ENCODE results near the gene PSMB3.

Gene PSMB3

DNA sequence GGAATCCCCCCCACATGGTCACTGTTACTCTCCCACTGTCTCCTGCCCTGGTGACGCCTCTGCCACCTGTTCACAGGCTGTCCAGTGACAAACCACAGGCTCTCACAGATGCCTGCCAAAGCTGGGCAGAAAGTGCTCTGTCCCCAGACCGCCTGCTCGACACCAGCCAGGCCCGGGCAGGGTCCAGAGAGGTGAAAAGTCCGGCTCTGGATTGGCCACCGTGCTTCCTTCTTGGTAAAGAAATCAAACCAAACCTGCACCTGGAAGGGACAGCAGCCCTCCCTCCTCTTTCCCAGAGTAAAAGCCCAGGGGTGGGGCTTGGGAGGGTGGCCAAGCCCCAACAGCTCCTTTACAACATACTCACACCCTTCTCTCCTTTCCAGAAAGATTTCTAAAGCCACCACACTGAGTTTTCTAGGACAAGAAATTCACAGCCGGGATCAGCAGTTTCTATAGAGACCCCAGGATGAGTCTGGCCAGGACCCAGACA lies 10.6 kb upstream of the PSMB3 start:
- no peak for TF ChIP-seq CTCF (IDR thresholded peaks at IDR 0.05; ENCODE audit: low read depth, low read length)
- Histone ChIP-seq H3K36me3 (peaks cover 34% of the 10 kb centered on the region), H3K27me3 (ENCODE audit: insufficient read depth, low read depth, severe bottlenecking) (no peaks in the 10 kb centered on the region), H3K9me3 (ENCODE audit: severe bottlenecking) (no peaks in the 10 kb centered on the region), H3K4me3 (ENCODE audit: low read depth, low read length) (no peak overlapping the region), H3K27ac (no peak overlapping the region)
- DNase-seq, result no peak

DNA sequence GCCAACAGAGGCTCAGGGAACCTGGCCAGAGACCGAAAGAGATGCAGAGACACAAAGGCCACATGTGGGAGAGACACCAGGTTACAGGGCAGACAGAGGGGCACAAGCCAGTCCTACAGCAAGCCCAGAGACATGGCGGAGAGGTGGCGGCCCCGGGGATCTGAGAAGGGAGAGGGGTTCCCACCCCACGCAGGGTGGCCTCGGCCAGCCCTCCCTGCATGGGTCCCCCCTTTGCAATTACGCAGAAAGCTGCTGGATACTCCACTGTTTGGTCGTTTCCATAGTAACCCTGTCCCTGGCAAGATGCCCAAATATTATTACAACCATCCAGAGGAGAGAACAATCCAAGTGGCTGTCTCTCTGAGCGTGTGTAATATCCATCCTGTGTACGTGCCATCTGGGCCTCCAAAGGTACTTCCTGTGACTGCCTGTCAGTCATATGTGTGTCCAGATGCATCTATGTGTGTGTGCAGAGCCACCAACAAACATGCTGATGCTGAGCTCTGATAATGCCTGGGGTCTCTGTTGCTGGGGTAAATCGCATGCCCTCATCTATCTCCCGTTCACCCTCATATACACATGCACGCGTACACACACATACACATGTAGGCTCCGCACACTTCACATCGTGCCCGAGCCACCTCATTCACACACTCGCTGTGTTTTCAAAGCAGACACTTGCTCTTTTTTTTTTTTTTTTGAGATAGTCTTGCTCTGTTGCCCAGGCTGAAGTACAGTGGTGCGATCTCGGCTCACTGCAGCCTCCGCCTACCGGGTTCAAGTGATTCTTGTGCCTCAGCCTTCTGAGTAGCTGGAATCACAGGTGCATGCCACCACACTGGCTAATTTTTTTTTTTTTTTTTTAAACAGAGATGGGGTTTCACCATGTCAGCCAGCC lies 9.9 kb upstream of the PSMB3 start:
- peaks cover 29% of the 10 kb centered on the region for H3K36me3 ChIP-seq
- H3K27me3 ChIP-seq (ENCODE audit: insufficient read depth, low read depth, severe bottlenecking), result no peaks in the 10 kb centered on the region
- no peak overlapping the region for H3K27ac ChIP-seq
- no peak overlapping the region for H3K4me3 ChIP-seq (ENCODE audit: low read depth, low read length)
- no peak for DNase-seq
- H3K9me3 ChIP-seq (ENCODE audit: severe bottlenecking), result no peaks in the 10 kb centered on the region
- no peak for TF ChIP-seq CTCF (IDR thresholded peaks at IDR 0.05; ENCODE audit: low read depth, low read length)

DNA sequence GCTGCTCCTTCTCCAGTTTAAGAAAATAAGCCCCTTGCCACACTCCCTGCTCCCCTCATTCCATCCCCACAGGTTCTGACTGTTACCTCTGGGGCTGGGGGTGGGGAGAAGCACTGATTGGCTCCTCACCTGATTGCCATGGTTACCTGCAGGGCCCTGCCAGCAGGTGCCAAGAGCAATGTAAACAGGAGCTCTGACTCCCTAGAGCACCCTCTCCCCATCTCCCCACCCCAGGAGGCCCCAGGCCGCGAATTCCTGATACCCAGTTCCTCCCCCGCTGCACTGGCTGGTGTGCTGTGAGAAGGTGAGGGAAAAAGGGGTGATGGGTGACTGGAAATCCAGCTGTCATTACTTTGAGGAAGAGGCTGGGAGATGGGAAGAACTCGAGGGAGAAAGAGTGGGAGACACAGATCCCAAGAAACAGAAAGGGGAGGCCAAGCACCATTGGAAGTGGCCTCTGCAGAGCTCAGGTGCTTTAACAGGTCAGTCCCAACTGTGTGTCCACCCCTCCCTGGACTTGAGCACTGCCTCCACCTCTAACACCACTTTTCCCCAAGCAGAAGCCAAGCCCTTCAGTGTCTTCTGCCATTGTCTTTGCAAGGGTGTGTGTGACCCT lies 8.9 kb upstream of the PSMB3 start:
- no peak for DNase-seq
- H3K9me3 ChIP-seq (ENCODE audit: severe bottlenecking), result no peaks in the 10 kb centered on the region
- H3K27me3 ChIP-seq (ENCODE audit: insufficient read depth, low read depth, severe bottlenecking), result no peaks in the 10 kb centered on the region
- H3K27ac ChIP-seq, result no peak overlapping the region
- no peak overlapping the region for H3K4me3 ChIP-seq (ENCODE audit: low read depth, low read length)
- no peak for TF ChIP-seq CTCF (IDR thresholded peaks at IDR 0.05; ENCODE audit: low read depth, low read length)
- peaks cover 24% of the 10 kb centered on the region for H3K36me3 ChIP-seq

GRCh38 chr17:38745545-38745944 lies 7.0 kb upstream of the PSMB3 start:
- H3K4me3 ChIP-seq (ENCODE audit: low read depth, low read length), result no peak overlapping the region
- no peaks in the 10 kb centered on the region for H3K9me3 ChIP-seq (ENCODE audit: severe bottlenecking)
- no peak for DNase-seq
- no peak overlapping the region for H3K27ac ChIP-seq
- H3K27me3 ChIP-seq (ENCODE audit: insufficient read depth, low read depth, severe bottlenecking), result no peaks in the 10 kb centered on the region
- TF ChIP-seq CTCF (IDR thresholded peaks at IDR 0.05; ENCODE audit: low read depth, low read length), result no peak
- peaks cover 10% of the 10 kb centered on the region for H3K36me3 ChIP-seq

DNA sequence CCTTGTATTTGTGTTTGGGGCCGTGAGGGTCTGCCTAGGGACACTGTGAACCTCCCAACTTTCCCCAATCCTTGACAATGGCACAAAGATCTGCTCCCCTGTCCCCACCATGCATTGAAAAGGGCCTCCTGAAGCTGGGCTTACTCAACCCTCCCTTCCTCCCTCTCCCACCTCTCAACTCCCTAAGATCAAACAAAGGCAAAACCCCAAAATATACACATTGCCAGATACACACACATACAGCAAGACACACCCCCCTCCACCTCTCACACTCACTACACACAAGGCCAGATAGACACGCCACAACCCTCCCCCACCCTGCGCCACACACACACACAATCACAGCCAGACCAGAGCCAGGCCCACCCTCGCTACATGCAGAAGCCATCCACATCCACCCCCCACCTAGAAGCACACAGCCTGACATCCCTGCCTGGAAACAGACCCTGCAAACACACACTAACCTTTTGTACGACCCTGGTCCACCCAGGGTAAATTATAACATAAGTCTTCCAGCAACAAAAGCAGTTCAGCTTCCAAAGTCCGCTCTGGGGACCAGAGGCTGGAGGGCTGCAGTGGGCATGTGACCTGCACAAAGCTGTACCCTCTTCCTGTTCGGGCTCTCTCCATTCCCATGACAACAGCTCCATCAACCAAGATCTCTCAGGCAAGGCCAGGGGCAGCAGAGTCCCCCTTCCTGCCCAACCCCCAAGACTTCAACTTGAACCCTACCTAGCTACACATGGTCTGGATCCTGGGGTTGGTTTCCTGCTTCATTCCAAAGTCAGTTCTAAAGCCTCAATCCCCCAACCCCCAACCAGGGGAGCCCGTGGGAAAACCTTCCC lies 6.3 kb upstream of the PSMB3 start:
- Histone ChIP-seq H3K36me3 (peaks cover 10% of the 10 kb centered on the region), H3K4me3 (ENCODE audit: low read depth, low read length) (peak overlapping the region; percentile 61), H3K9me3 (ENCODE audit: severe bottlenecking) (no peaks in the 10 kb centered on the region), H3K27ac (no peak overlapping the region), H3K27me3 (ENCODE audit: insufficient read depth, low read depth, severe bottlenecking) (no peaks in the 10 kb centered on the region)
- no peak for TF ChIP-seq CTCF (IDR thresholded peaks at IDR 0.05; ENCODE audit: low read depth, low read length)
- no peak for DNase-seq
